GM19035 (cell line): ENCODE results near the gene SMIM12.

Experiments used
- ATAC-seq: cut with Tn5 transposase; IDR thresholded peaks from one replicate; pipeline ENCODE4 v1.9.1; 2021; ENCODE audit not compliant: unreplicated experiment

Gene SMIM12

GRCh38 chr1:34859446-34860200 lies at the start of gene SMIM12:
Gene SMIM12 (minus strand): TSS chr1:34859749. CDS start chr1:34855977, 3,772 bp downstream.
- peak; percentile 96 for ATAC-seq

- no peak for ATAC-seq
These were observed 48.8 kb upstream of the SMIM12 start for GRCh38 chr1:34908369-34908768.

GRCh38 chr1:34907487-34908090 lies 48.0 kb upstream of the SMIM12 start:
- ATAC-seq: no peak

- no peak for ATAC-seq
These were observed 47.2 kb upstream of the SMIM12 start for GRCh38 chr1:34906756-34907155.

- no peak for ATAC-seq
These were observed 46.7 kb upstream of the SMIM12 start for GRCh38 chr1:34906222-34906621.

- no peak for ATAC-seq
These were observed 45.5 kb upstream of the SMIM12 start for GRCh38 chr1:34905098-34905459.

- ATAC-seq: no peak
These were observed 44.9 kb upstream of the SMIM12 start for GRCh38 chr1:34904236-34905097.

- ATAC-seq: no peak
These were observed 42.4 kb upstream of the SMIM12 start for GRCh38 chr1:34901919-34902318.

GRCh38 chr1:34900775-34901502 lies 41.4 kb upstream of the SMIM12 start:
- ATAC-seq: no peak

GRCh38 chr1:34899906-34900305 lies 40.4 kb upstream of the SMIM12 start:
- ATAC-seq: no peak

GRCh38 chr1:34899471-34899870 lies 39.9 kb upstream of the SMIM12 start:
- no peak for ATAC-seq

GRCh38 chr1:34898330-34898761 lies 38.8 kb upstream of the SMIM12 start:
- no peak for ATAC-seq

GRCh38 chr1:34896612-34897011 lies 37.1 kb upstream of the SMIM12 start:
- ATAC-seq: no peak

GRCh38 chr1:34889705-34890104 lies 30.2 kb upstream of the SMIM12 start:
- ATAC-seq: no peak

- no peak for ATAC-seq
These were observed 28.0 kb upstream of the SMIM12 start for GRCh38 chr1:34887593-34887992.

GRCh38 chr1:34885405-34886247 lies 26.1 kb upstream of the SMIM12 start:
- ATAC-seq: peak; percentile 56

- ATAC-seq: no peak
These were observed 25.4 kb upstream of the SMIM12 start for GRCh38 chr1:34884961-34885360.

- ATAC-seq: no peak
These were observed 25.0 kb upstream of the SMIM12 start for GRCh38 chr1:34884536-34884935.

- no peak for ATAC-seq
These were observed 19.7 kb upstream of the SMIM12 start for GRCh38 chr1:34879230-34879629.

GRCh38 chr1:34876406-34876805 lies 16.9 kb upstream of the SMIM12 start:
- no peak for ATAC-seq
